ENCODE results near the gene ECT2L. TPM values are rescaled to one million over a fixed set of nuclear protein-coding genes. Genes with fewer than 3 reads are reported as not detected.

ECT2L gene
- total RNA-seq, 1 experiment from 2014 or later, result not detected

GRCh38 chr6:138818496-138819194 is 22.8 kb downstream of the ECT2L start:
- no peaks in the 10 kb centered on the region for H3K79me1 ChIP-seq (ENCODE audit: insufficient read depth, low read depth, low read length, poor library complexity, severe bottlenecking)
- peak; percentile 28 for DNase-seq
- H2AK5ac ChIP-seq (ENCODE audit: insufficient read length, low read length), result no peak overlapping the region
- no peaks in the 10 kb centered on the region for H3K27me3 ChIP-seq (ENCODE audit: insufficient read depth, low read length)
- H3K18ac ChIP-seq (ENCODE audit: insufficient read length, low read depth, low read length), result peak overlapping the region; percentile 61
- no CpG with 5 or more reads among the region's 10 CpGs for WGBS (ENCODE audit: extremely low coverage, insufficient read length, low lambda C conversion rate)
- no peaks in the 10 kb centered on the region for H4K20me1 ChIP-seq (ENCODE audit: control insufficient read depth, insufficient read depth, insufficient read length)
- H3K79me2 ChIP-seq (ENCODE audit: insufficient read depth, low read length), result no peaks in the 10 kb centered on the region
- no peak overlapping the region for H3K27ac ChIP-seq (ENCODE audit: insufficient read length, low read depth, low read length)
- no peak overlapping the region for H3K56ac ChIP-seq (ENCODE audit: insufficient read length, low read depth, low read length)
- no peak overlapping the region for H2BK12ac ChIP-seq (ENCODE audit: insufficient read length, low read depth, low read length)
- H3K9ac ChIP-seq (ENCODE audit: extremely low read depth, insufficient read length, low read length), result no peak overlapping the region
- H2BK20ac ChIP-seq (ENCODE audit: low read depth, low read length, poor library complexity, severe bottlenecking), result no peak overlapping the region
- no peak overlapping the region for H4K5ac ChIP-seq (ENCODE audit: insufficient read length, low read depth, low read length)
- no peak for TF ChIP-seq CTCF (conservative IDR thresholded peaks at IDR 0.05)
- peak overlapping the region; percentile 23 to 97 (median 95); a peak in 5 of 7 replicates for H3K27ac Mint-ChIP-seq
- peaks cover 17 to 23% of the 10 kb centered on the region in 2 experiments for H3K4me1 Mint-ChIP-seq
- no peak overlapping the region for H3K23ac ChIP-seq (ENCODE audit: insufficient read length, low read depth, low read length)
- H4K8ac ChIP-seq (replicated peaks; ENCODE audit: insufficient read length, low read depth, low read length), result no peak overlapping the region
- no peak overlapping the region for H4K91ac ChIP-seq (ENCODE audit: insufficient read length, low read depth, low read length)
- no peak overlapping the region for H3K4me2 ChIP-seq (ENCODE audit: insufficient read depth, insufficient read length, low read length)
- no peak overlapping the region for H3T11ph ChIP-seq (ENCODE audit: low read length)
- no peak overlapping the region for H3K4ac ChIP-seq (ENCODE audit: low read depth, low read length)
- no peaks in the 10 kb centered on the region for H3K9me3 Mint-ChIP-seq
- no peaks in the 10 kb centered on the region for H3K27me3 Mint-ChIP-seq (ENCODE audit: low read depth)
- H3K14ac ChIP-seq (ENCODE audit: insufficient read depth, low read length), result 0 out of 2 replicates have a peak overlapping the region, but pooled peaks have one; percentile 31
- H3K36me3 Mint-ChIP-seq (ENCODE audit: insufficient read depth in 1 of 3, low read depth in 3 of 3), result no peaks in the 10 kb centered on the region
- H3K4me3 Mint-ChIP-seq, result no peak overlapping the region
- peaks cover 5% of the 10 kb centered on the region; the same call in 1 of the 2 replicates for H3K4me1 ChIP-seq (ENCODE audit: insufficient read depth, low read length)
- H3K9me3 ChIP-seq (ENCODE audit: control insufficient read depth, low read depth, low read length), result no peaks in the 10 kb centered on the region
- H2BK120ac ChIP-seq (ENCODE audit: low read depth, low read length, poor library complexity, severe bottlenecking), result no peak overlapping the region
- H3K23me2 ChIP-seq (ENCODE audit: insufficient read length, low read depth, low read length, poor library complexity, severe bottlenecking), result no peaks in the 10 kb centered on the region
- no peak overlapping the region for H2BK15ac ChIP-seq (ENCODE audit: low read depth, low read length)
- H2BK5ac ChIP-seq (ENCODE audit: insufficient read length, low read length), result no peak overlapping the region
- peak overlapping the region; percentile 86 for H2AFZ ChIP-seq (ENCODE audit: low read length)
